CD4-positive, alpha-beta memory T cell (primary cell): ENCODE measurements around the gene PDS5B. TPM values are rescaled to one million over a fixed set of nuclear protein-coding genes. Genes with fewer than 3 reads are reported as not detected.

Experiments used
- CTCF ChIA-PET: fragments of 350-600 bp; sonication (Branson Sonifier 250); formaldehyde crosslinking; loops from one replicate; lab custom pipeline; 2021; ENCODE audit warnings: inconsistent platforms; ENCODE audit not compliant: partially characterized antibody; lab: Charles Lee
- POLR2A ChIA-PET: fragments of 350-600 bp; sonication (Branson Sonifier 250); formaldehyde crosslinking; loops from one replicate; lab custom pipeline; 2021; ENCODE audit not compliant: partially characterized antibody; lab: Charles Lee
- DNase-seq, 5 donors: peaks; one replicate each; pipeline versions ENCODE4 v3.0.0 to v3.0.0-alpha.2; 2020 to 2022; ENCODE audit warnings: mixed read lengths in 1 of 5
- H3K27ac ChIP-seq: one replicate; pipeline ENCODE4 v1.7.0; 2013; ENCODE audit warnings: low read depth, low read length
- H3K27me3 ChIP-seq: 2 replicates; pipeline ENCODE4 v1.7.0; 2013; ENCODE audit warnings: mild to moderate bottlenecking, low read length, moderate library complexity; ENCODE audit not compliant: insufficient read depth
- H3K36me3 ChIP-seq: 2 replicates; pipeline ENCODE4 v1.7.0; 2013; ENCODE audit warnings: mild to moderate bottlenecking, low read length, moderate library complexity; ENCODE audit not compliant: insufficient read depth
- H3K4me1 ChIP-seq: 2 replicates; pipeline ENCODE4 v1.7.0; 2013; ENCODE audit warnings: mild to moderate bottlenecking, low read length, moderate library complexity; ENCODE audit not compliant: insufficient read depth
- H3K4me3 ChIP-seq, 2 donors: one replicate each; pipeline ENCODE4 v1.7.0; 2013; ENCODE audit warnings: low read length in 2 of 2, mild to moderate bottlenecking in 1 of 2
- H3K9me3 ChIP-seq, 2 donors: one replicate each; pipeline ENCODE4 v1.7.0; 2013; ENCODE audit warnings: low read length in 2 of 2, control low read depth in 1 of 2; ENCODE audit not compliant: control insufficient read depth in 1 of 2
- H3K27ac Mint-ChIP-seq, 7 donors: one replicate each; pipeline ENCODE4 v1.8.0; 2020 to 2021; ENCODE audit warnings: mixed read lengths in 7 of 7, mild to moderate bottlenecking in 6 of 7, inconsistent platforms in 3 of 7, moderate library complexity in 3 of 7
- H3K27me3 Mint-ChIP-seq, 2 donors: one replicate each; pipeline ENCODE4 v1.8.0; 2020 to 2021; ENCODE audit warnings: mixed read lengths in 2 of 2
- H3K36me3 Mint-ChIP-seq, 2 donors: one replicate each; pipeline ENCODE4 v1.8.0; 2020 to 2021; ENCODE audit warnings: mixed read lengths in 2 of 2, inconsistent platforms in 1 of 2, mild to moderate bottlenecking in 1 of 2
- H3K4me1 Mint-ChIP-seq, 4 donors: one replicate each; pipeline ENCODE4 v1.8.0; 2020 to 2021; ENCODE audit warnings: mixed read lengths in 4 of 4, mild to moderate bottlenecking in 1 of 4
- H3K4me3 Mint-ChIP-seq, 8 donors: one replicate each; pipeline ENCODE4 v1.8.0; 2020 to 2021; ENCODE audit warnings: mixed read lengths in 8 of 8, mild to moderate bottlenecking in 7 of 8, moderate library complexity in 6 of 8, inconsistent platforms in 3 of 8
- H3K9me3 Mint-ChIP-seq, 8 donors: one replicate each; pipeline ENCODE4 v1.8.0; 2020 to 2021; ENCODE audit warnings: mixed read lengths in 8 of 8, mild to moderate bottlenecking in 5 of 8, inconsistent platforms in 3 of 8, moderate library complexity in 1 of 8
- intact Hi-C: fragments of 100-400 bp; cut with micrococcal nuclease; formaldehyde crosslinking; loops from one replicate; pipeline ENCODE4 v1.15.1; 2023
- polyA plus RNA-seq, 2 donors: library from polyadenylated mRNA; unstranded; fragments of 300-500 nt; fragmentation: Illumina TruSeq; gene quantifications; one replicate each; pipeline ENCODE4 v1.2.3, GENCODE V29; 2021
- total RNA-seq, 2 experiments: library from RNA; stranded (reverse); gene quantifications; one replicate each; pipeline ENCODE4 v1.2.3, GENCODE V29; 2021

The PDS5B gene
- total and polyA plus RNA-seq, 4 experiments from 2014 or later = 28.7 to 56.3 (median 42.4) TPM

GRCh38 chr13:32660227-32660626 lies 74.0 kb downstream of the PDS5B start:
- H3K27ac ChIP-seq = no peak overlapping the region
- no peak overlapping the region for H3K4me3 ChIP-seq
- no peaks in the 10 kb centered on the region for H3K27me3 ChIP-seq
- H3K9me3 Mint-ChIP-seq = peaks cover 0 to 3% (median 0%) of the 10 kb centered on the region in 8 donors
- intact Hi-C loops = no loop called here
- no peaks in the 10 kb centered on the region for H3K9me3 ChIP-seq
- peaks cover 5% of the 10 kb centered on the region for H3K36me3 ChIP-seq
- ChIA-PET CTCF (interaction anchor here (1.2 to 4.4 kb wide), 4 partner anchors 9 to 79 kb away, joined by 3 to 30 read pairs (median 7); no protein-coding TSS in a partner anchor), POLR2A (no interaction called here)
- H3K36me3 Mint-ChIP-seq = peaks cover 33 to 35% of the 10 kb centered on the region in 2 donors
- no peak overlapping the region for H3K4me3 Mint-ChIP-seq
- no peak for DNase-seq
- no peaks in the 10 kb centered on the region for H3K27me3 Mint-ChIP-seq
- no peaks in the 10 kb centered on the region for H3K4me1 ChIP-seq
- peak overlapping the region in 1 of 7 donors; percentile 53 for H3K27ac Mint-ChIP-seq
- peaks cover 5 to 21% (median 18%) of the 10 kb centered on the region in 4 donors for H3K4me1 Mint-ChIP-seq

GRCh38 chr13:32661685-32662084 lies 75.4 kb downstream of the PDS5B start:
- peak overlapping the region in 2 of 7 donors; percentile 7 to 25 for H3K27ac Mint-ChIP-seq
- no peak overlapping the region for H3K4me3 Mint-ChIP-seq
- peaks cover 5 to 15% (median 10%) of the 10 kb centered on the region in 4 donors for H3K4me1 Mint-ChIP-seq
- Histone ChIP-seq H3K27ac (no peak overlapping the region), H3K27me3 (no peaks in the 10 kb centered on the region), H3K9me3 (no peaks in the 10 kb centered on the region), H3K4me3 (no peak overlapping the region), H3K4me1 (no peaks in the 10 kb centered on the region), H3K36me3 (peaks cover 5% of the 10 kb centered on the region)
- no peaks in the 10 kb centered on the region for H3K27me3 Mint-ChIP-seq
- peaks cover 27 to 29% of the 10 kb centered on the region in 2 donors for H3K36me3 Mint-ChIP-seq
- peaks cover 0 to 3% (median 0%) of the 10 kb centered on the region in 8 donors for H3K9me3 Mint-ChIP-seq
- no peak for DNase-seq
- POLR2A ChIA-PET = interaction anchor here (0.9 kb wide), 1 partner anchor 10 kb away, joined by 3 read pairs; no protein-coding TSS in a partner anchor
- CTCF ChIA-PET = interaction anchor here (2.3 to 4.4 kb wide), 2 partner anchors 11 to 80 kb away, joined by 9 to 30 read pairs; no protein-coding TSS in a partner anchor
- intact Hi-C loops = no loop called here

GRCh38 chr13:32663660-32664059 lies 77.4 kb downstream of the PDS5B start:
- ChIA-PET CTCF (interaction anchor here (0.7 to 5.9 kb wide), 3 partner anchors 13 to 78 kb away, joined by 3 to 37 read pairs (median 4); partner anchors contain the start of gene PDS5B), POLR2A (no interaction called here)
- H3K27me3 Mint-ChIP-seq = no peaks in the 10 kb centered on the region
- H3K9me3 ChIP-seq = no peaks in the 10 kb centered on the region
- no peaks in the 10 kb centered on the region for H3K27me3 ChIP-seq
- intact Hi-C loops = no loop called here
- no peak overlapping the region for H3K27ac Mint-ChIP-seq
- peaks cover 5% of the 10 kb centered on the region for H3K36me3 ChIP-seq
- no peak for DNase-seq
- H3K4me1 Mint-ChIP-seq = peaks cover 0 to 9% (median 4%) of the 10 kb centered on the region in 4 donors
- peaks cover 21 to 24% of the 10 kb centered on the region in 2 donors for H3K36me3 Mint-ChIP-seq
- no peaks in the 10 kb centered on the region for H3K9me3 Mint-ChIP-seq
- no peak overlapping the region for H3K4me3 Mint-ChIP-seq
- no peak overlapping the region for H3K27ac ChIP-seq
- H3K4me1 ChIP-seq = no peaks in the 10 kb centered on the region
- H3K4me3 ChIP-seq = no peak overlapping the region

GRCh38 chr13:32666990-32667571 lies 80.8 kb downstream of the PDS5B start:
- Mint-ChIP-seq H3K27ac (peak overlapping the region in 4 of 7 donors; percentile 2 to 31 (median 4)), H3K4me1 (peaks cover 4 to 9% (median 5%) of the 10 kb centered on the region in 4 donors), H3K27me3 (no peaks in the 10 kb centered on the region), H3K36me3 (peaks cover 8 to 24% of the 10 kb centered on the region in 2 donors), H3K4me3 (no peak overlapping the region), H3K9me3 (no peaks in the 10 kb centered on the region)
- DNase-seq = no peak
- ChIA-PET CTCF (interaction anchor here (0.7 to 5.9 kb wide), 2 partner anchors 16 to 80 kb away, joined by 3 to 37 read pairs; no protein-coding TSS in a partner anchor), POLR2A (no interaction called here)
- H3K4me1 ChIP-seq = no peaks in the 10 kb centered on the region
- H3K36me3 ChIP-seq = no peaks in the 10 kb centered on the region
- H3K4me3 ChIP-seq = no peak overlapping the region
- H3K27ac ChIP-seq = no peak overlapping the region
- H3K9me3 ChIP-seq = no peaks in the 10 kb centered on the region
- intact Hi-C loops = no loop called here
- H3K27me3 ChIP-seq = no peaks in the 10 kb centered on the region

- ChIA-PET CTCF (interaction anchor here (0.8 to 5.9 kb wide), 15 partner anchors 11 to 133 kb away, joined by 3 to 37 read pairs (median 5); partner anchors contain the start of gene PDS5B), POLR2A (interaction anchor here (0.6 to 1.6 kb wide), 2 partner anchors 83 to 244 kb away, joined by 3 to 6 read pairs; partner anchors contain the start of gene PDS5B)
- H3K9me3 Mint-ChIP-seq = no peaks in the 10 kb centered on the region
- Histone ChIP-seq H3K4me3 (no peak overlapping the region), H3K27ac (no peak overlapping the region), H3K27me3 (no peaks in the 10 kb centered on the region), H3K36me3 (no peaks in the 10 kb centered on the region), H3K9me3 (no peaks in the 10 kb centered on the region), H3K4me1 (no peaks in the 10 kb centered on the region)
- H3K36me3 Mint-ChIP-seq = peaks cover 18 to 32% of the 10 kb centered on the region in 2 donors
- no peak overlapping the region for H3K4me3 Mint-ChIP-seq
- no peaks in the 10 kb centered on the region for H3K27me3 Mint-ChIP-seq
- peaks cover 4 to 9% (median 5%) of the 10 kb centered on the region in 4 donors for H3K4me1 Mint-ChIP-seq
- peak; percentile 35 to 45 (median 40) for DNase-seq
- intact Hi-C loops = loop anchor here (1.0 kb wide), 2 partner anchors 19 to 83 kb away; partner anchors contain the start of gene PDS5B
- peak overlapping the region in 1 of 7 donors; percentile 21 for H3K27ac Mint-ChIP-seq
These were observed 82.9 kb downstream of the PDS5B start for GRCh38 chr13:32669030-32669646.

- peaks cover 44 to 46% of the 10 kb centered on the region in 2 donors for H3K36me3 Mint-ChIP-seq
- no peaks in the 10 kb centered on the region for H3K36me3 ChIP-seq
- no peaks in the 10 kb centered on the region for H3K4me1 ChIP-seq
- no peaks in the 10 kb centered on the region for H3K4me1 Mint-ChIP-seq
- no peak overlapping the region for H3K4me3 ChIP-seq
- CTCF ChIA-PET = interaction anchor here (0.9 kb wide), 1 partner anchor 93 kb away, joined by 4 read pairs; no protein-coding TSS in a partner anchor
- no peak for DNase-seq
- intact Hi-C loops = no loop called here
- H3K27me3 ChIP-seq = no peaks in the 10 kb centered on the region
- H3K9me3 Mint-ChIP-seq = no peaks in the 10 kb centered on the region
- H3K27ac ChIP-seq = no peak overlapping the region
- POLR2A ChIA-PET = no interaction called here
- no peak overlapping the region for H3K4me3 Mint-ChIP-seq
- no peaks in the 10 kb centered on the region for H3K9me3 ChIP-seq
- H3K27ac Mint-ChIP-seq = peak overlapping the region in 1 of 7 donors; percentile 82
- no peaks in the 10 kb centered on the region for H3K27me3 Mint-ChIP-seq
These were observed 88.3 kb downstream of the PDS5B start for GRCh38 chr13:32674503-32674902.

GRCh38 chr13:32676242-32676641 lies 90.0 kb downstream of the PDS5B start:
- Histone ChIP-seq H3K36me3 (no peaks in the 10 kb centered on the region), H3K27ac (no peak overlapping the region), H3K4me1 (no peaks in the 10 kb centered on the region), H3K9me3 (no peaks in the 10 kb centered on the region), H3K4me3 (no peak overlapping the region), H3K27me3 (no peaks in the 10 kb centered on the region)
- ChIA-PET CTCF (no interaction called here), POLR2A (no interaction called here)
- no peaks in the 10 kb centered on the region for H3K27me3 Mint-ChIP-seq
- peaks cover 60 to 62% of the 10 kb centered on the region in 2 donors for H3K36me3 Mint-ChIP-seq
- DNase-seq = no peak
- no peak overlapping the region for H3K27ac Mint-ChIP-seq
- H3K9me3 Mint-ChIP-seq = no peaks in the 10 kb centered on the region
- H3K4me3 Mint-ChIP-seq = no peak overlapping the region
- intact Hi-C loops = no loop called here
- no peaks in the 10 kb centered on the region for H3K4me1 Mint-ChIP-seq
